Right lobe of liver (tissue), 6 donors: Measurements from ENCODE around the gene SCIN. TPM values are rescaled to one million over a fixed set of nuclear protein-coding genes. Genes with fewer than 3 reads are reported as not detected.

ENCODE experiments used
- ATAC-seq, 4 donors: fragments of 200-7000 bp; cut with Tn5 transposase; one replicate each; pipeline ENCODE4 v1.9.1; 2020; ENCODE audit warnings: mild to moderate bottlenecking in 4 of 4, moderate library complexity in 4 of 4
- DNase-seq, 3 donors: peaks; one replicate each; pipeline ENCODE4 v3.0.0-alpha.2; 2020
- H3K27ac ChIP-seq, 3 donors: fragments of 200-600 bp; one replicate each; pipeline ENCODE4 v1.8.0; 2022
- H3K27me3 ChIP-seq, 2 donors: fragments of 200-600 bp; one replicate each; pipeline ENCODE4 v1.8.0; 2022
- H3K36me3 ChIP-seq, 4 donors: fragments of 200-600 bp; sonication (generic) in 1 of 4; one replicate each; pipeline versions ENCODE4 v1.5.1 to v1.8.0; 2017 to 2022; ENCODE audit warnings: control low read depth in 1 of 4
- H3K4me1 ChIP-seq, 4 donors: fragments of 200-600 bp; sonication (generic) in 1 of 4; one replicate each; pipeline versions ENCODE4 v1.5.1 to v1.8.0; 2017 to 2022; ENCODE audit warnings: control low read depth in 1 of 4
- H3K4me3 ChIP-seq, 3 donors: fragments of 200-600 bp; one replicate each; pipeline ENCODE4 v1.8.0; 2022
- H3K9me3 ChIP-seq, 4 donors: fragments of 200-600 bp; sonication (generic) in 1 of 4; one replicate each; pipeline versions ENCODE4 v1.5.1 to v1.8.0; 2017 to 2022; ENCODE audit warnings: control low read depth in 1 of 4
- CTCF ChIP-seq, 4 donors: fragments of 200-600 bp in 3 of 4; fragments of 450-650 bp in 1 of 4; IDR thresholded peaks; one replicate each; pipeline versions ENCODE4 v1.5.1 to v1.8.0; 2016 to 2022; ENCODE audit warnings: antibody characterized with exemption in 4 of 4, mild to moderate bottlenecking in 2 of 4
- POLR2A ChIP-seq: fragments of 450-650 bp; IDR thresholded peaks from one replicate; pipeline ENCODE4 v1.6.1; 2017; ENCODE audit warnings: antibody characterized with exemption, mild to moderate bottlenecking
- WGBS: methylation state at CpG from one replicate; pipeline ENCODE4 v1.1.6; 2018; ENCODE audit warnings: low coverage, low lambda C conversion rate; ENCODE audit not compliant: insufficient coverage; ENCODE audit errors: missing lambda C conversion rate; 5-methylcytosine and 5-hydroxymethylcytosine counted together
- intact Hi-C, 2 donors: fragments of 100-400 bp; cut with DNase I; formaldehyde crosslinking; loops; one replicate each; pipeline versions ENCODE4 v1.11.2 to v1.14.1; 2022
- total RNA-seq, 6 experiments: library from RNA; depleted of rRNA in 2 of 6; stranded (reverse); fragments of >200 nt in 2 of 6; fragmentation: NEBNext Ultra II Directional in 3 of 6; extraction: Animal tissue kit (Norgen Biotek cat#: 25700) in 3 of 6; gene quantifications; one replicate each; pipeline versions ENCODE4 v1.1.0 to v1.2.4, GENCODE V29; 2016 to 2023
- donor health status: DM: no; HTN: yes; CAD: no.
- donor health status: DM: no; HTN: no; CAD: no.
- donor health status: DM: no; HTN: no; CAD: no.
- donor health status: DM: no; HTN: yes; CAD: no.
- donor health status: DM: no; HTN: yes; CAD: no.

The SCIN gene
- total RNA-seq, 6 experiments from 2014 or later: 0.06 to 0.20 (median 0.18) TPM; not detected in 3

- H3K9me3 ChIP-seq: no peaks in the 10 kb centered on the region
- H3K4me1 ChIP-seq: no peaks in the 10 kb centered on the region
- no peaks in the 10 kb centered on the region for H3K27me3 ChIP-seq
- intact Hi-C loops: no loop called here
- no peak for DNase-seq
- ATAC-seq: no peak
- H3K27ac ChIP-seq: no peak overlapping the region
- no peak overlapping the region for H3K4me3 ChIP-seq
- TF ChIP-seq POLR2A: no peak
- no peak for TF ChIP-seq CTCF (IDR thresholded peaks at IDR 0.05)
- no peaks in the 10 kb centered on the region for H3K36me3 ChIP-seq
- WGBS: 57% methylated on average over 5 of the region's 7 CpGs
These were observed 25.8 kb downstream of the SCIN start for GRCh38 chr7:12596225-12596790.

GRCh38 chr7:12601302-12601869, 30.9 kb downstream of the SCIN start:
- TF ChIP-seq POLR2A: no peak
- no peak for TF ChIP-seq CTCF (IDR thresholded peaks at IDR 0.05)
- H3K27me3 ChIP-seq: no peaks in the 10 kb centered on the region
- 6% methylated on average over 1 of the region's 1 CpG for WGBS
- ATAC-seq: no peak
- H3K4me1 ChIP-seq: no peaks in the 10 kb centered on the region
- intact Hi-C loops: no loop called here
- H3K27ac ChIP-seq: no peak overlapping the region
- no peak for DNase-seq
- no peak overlapping the region for H3K4me3 ChIP-seq
- H3K36me3 ChIP-seq: no peaks in the 10 kb centered on the region
- no peaks in the 10 kb centered on the region for H3K9me3 ChIP-seq

GRCh38 chr7:12607134-12607533, 36.6 kb downstream of the SCIN start:
- no peaks in the 10 kb centered on the region for H3K9me3 ChIP-seq
- DNase-seq: no peak
- H3K4me1 ChIP-seq: no peaks in the 10 kb centered on the region
- no peak overlapping the region for H3K27ac ChIP-seq
- TF ChIP-seq CTCF (IDR thresholded peaks at IDR 0.05) (no peak), POLR2A (no peak)
- 50% methylated on average over 1 of the region's 1 CpG for WGBS
- intact Hi-C loops: no loop called here
- no peak for ATAC-seq
- no peaks in the 10 kb centered on the region for H3K27me3 ChIP-seq
- H3K36me3 ChIP-seq: no peaks in the 10 kb centered on the region
- no peak overlapping the region for H3K4me3 ChIP-seq

GRCh38 chr7:12609561-12609960, 39.0 kb downstream of the SCIN start:
- Histone ChIP-seq H3K27ac (no peak overlapping the region), H3K36me3 (no peaks in the 10 kb centered on the region), H3K9me3 (no peaks in the 10 kb centered on the region), H3K27me3 (no peaks in the 10 kb centered on the region), H3K4me3 (no peak overlapping the region), H3K4me1 (no peaks in the 10 kb centered on the region)
- intact Hi-C loops: no loop called here
- WGBS: 59% methylated on average over 1 of the region's 1 CpG
- ATAC-seq: no peak
- TF ChIP-seq CTCF (IDR thresholded peaks at IDR 0.05) (no peak), POLR2A (no peak)
- no peak for DNase-seq
